Hematopoietic multipotent progenitor cell treated with erythropoietin and hydrocortisone succinate and interleukin-3 and kit ligand, for 17 days (in vitro differentiated cells): ENCODE results near the gene KLK13.

Source experiments
- DNase-seq: peaks from one replicate; pipeline ENCODE4 v3.0.0-alpha.2; 2015; ENCODE audit warnings: low spot score

KLK13 gene

DNA sequence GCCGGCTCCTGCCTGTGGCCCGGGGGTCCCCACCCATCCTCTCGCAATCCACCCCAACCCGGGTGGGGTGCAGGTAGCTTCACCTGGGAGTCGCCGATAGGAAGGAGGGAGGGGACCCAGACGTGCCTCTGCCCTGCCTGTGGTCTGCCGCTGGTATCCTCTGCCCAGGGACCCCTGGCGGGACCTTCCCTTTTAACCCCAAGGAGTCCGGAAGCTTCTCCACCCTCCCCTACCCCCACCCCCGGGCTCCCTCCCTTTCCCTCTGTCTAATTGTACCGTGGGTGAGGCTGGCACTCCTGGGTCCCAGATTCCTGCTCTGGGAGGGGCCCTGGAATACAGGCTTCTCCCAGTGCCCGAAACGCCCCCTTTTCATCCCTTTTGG lies 45.4 kb downstream of the KLK13 start, which contains the start of gene KLK10:
KLK10 (minus strand) TSS at position 166 of the 382 bp plus-strand sequence. CDS start 579 bp downstream, outside the sequence.
- no peak for DNase-seq

DNA sequence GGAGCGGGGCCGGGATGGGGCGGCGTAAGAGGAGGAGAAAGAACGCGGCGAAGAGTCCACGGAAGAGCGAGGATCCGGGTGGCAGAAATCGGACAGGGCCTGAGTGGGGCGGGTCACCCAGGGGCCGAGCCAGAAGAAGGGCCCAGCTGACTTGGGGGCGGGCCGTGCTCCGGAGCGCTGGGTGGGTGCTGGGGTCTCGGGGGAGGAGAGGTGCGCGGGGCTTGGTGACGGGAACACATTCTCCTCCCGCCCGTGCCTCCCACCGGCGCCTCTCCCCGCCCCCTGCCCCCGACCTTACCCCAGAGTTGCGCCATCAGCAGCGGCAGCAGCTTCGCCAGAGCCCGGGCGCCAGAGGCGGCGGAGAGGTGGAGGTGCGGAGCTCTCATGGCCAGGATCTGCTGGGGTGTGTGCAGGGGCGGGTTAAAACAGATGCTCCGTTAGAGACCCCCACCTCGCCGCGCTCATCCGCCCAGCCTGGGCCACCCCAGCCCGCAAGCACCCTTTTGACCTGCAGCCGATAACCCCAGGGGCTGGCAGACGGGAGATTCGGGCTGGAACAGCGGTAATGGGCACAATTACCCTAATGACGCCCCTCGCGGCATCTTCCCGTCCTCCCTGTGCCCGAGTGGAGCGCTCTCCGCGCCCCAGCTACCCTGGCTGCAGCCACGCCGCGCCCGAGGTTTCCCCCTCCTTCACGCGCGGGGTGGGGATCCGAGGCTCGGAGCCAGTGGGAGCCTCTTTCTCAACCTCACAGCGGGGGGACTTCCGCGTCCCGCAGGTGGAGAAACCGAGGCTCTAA lies 45.9 kb downstream of the KLK13 start:
- no peak for DNase-seq

DNA sequence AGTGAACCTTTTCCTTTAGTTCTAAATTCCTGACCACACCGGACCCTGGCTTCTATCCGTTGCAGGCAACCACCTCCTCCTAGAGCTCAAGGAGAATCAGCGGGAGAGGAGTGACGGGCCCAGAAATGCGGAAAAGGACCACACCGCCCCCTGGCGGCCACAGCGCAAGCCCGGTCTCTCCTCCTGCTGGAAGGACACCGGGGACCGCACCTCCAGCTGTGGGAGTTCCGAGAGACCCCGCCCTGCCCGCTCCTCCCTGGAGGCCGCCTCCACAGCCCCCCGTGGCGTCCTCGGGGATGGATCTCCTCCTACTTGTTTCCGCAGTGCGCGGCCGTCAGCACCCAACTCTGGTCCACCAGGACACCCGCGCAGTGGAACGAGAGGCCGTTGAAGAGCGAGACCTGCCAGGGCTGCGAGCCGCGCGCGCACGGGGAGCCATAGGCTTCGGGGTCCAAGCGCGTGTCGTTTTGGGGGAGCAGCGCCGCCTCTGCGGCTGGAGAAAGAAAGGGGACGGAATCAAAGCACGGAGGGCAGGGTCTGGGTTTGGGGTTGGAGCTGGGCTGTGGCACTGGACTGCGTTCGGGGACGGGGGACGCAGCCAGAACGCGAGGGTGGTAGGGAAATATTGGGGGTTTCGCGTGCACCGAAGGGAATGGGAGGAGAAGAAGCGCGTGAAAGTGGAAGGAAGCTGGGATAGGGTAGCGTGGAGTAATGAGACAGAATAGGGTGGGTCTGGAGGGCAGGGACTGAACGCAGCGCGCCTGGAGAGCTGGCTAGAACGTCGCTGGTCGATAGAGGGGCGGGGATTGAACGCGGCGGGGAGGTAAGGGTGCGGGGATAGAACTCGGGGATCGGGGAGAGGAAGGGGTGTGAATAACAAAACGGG lies 47.9 kb downstream of the KLK13 start:
- DNase-seq: peak; percentile 43

DNA sequence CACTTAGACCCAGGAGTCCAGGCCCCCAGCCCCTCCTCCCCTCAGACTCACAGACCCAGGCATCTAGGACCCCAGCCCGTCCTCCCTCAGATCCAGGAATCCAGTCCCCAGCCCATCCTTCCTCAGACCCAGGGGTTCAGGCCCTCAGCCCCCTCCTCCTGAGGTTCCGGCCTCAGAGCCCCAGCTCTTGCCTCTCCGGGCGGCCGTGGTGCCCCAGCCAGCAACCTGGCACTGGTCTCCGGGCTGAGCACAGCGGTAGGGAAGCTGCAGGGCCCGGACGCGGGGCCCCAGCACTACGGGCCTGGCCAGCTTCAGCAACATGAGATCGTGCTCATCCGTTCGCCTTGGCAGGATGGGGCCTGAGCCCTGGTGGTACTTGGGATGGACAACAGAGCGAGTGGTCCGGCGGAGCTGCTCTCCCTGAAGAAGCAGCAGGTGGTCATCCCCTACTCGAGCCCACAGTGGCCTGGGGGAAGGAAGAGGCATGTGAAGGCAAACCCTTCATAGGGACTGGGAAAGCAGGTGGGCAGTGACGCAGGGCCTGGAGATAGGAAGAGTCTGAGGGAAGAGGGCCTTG lies 49.1 kb downstream of the KLK13 start:
- DNase-seq: no peak

DNA sequence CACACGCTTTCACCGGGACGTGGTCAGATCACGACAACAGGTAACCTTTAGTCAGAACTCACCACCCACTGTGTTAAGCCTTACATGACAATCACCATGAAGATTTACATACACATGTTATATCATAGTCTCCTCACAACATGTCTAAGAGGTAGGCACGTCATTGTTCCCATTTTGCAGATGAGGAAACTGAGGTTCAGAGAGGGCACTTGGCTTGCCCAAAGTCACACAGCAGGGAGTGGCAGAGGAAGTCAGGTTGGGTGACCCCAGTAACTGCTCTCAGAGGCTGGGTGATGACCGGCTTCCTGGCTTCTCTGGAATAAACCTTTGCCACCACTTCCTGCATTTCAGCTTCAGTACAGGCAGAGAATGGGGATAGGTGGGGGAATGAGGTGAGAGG lies 50.6 kb downstream of the KLK13 start:
- no peak for DNase-seq

DNA sequence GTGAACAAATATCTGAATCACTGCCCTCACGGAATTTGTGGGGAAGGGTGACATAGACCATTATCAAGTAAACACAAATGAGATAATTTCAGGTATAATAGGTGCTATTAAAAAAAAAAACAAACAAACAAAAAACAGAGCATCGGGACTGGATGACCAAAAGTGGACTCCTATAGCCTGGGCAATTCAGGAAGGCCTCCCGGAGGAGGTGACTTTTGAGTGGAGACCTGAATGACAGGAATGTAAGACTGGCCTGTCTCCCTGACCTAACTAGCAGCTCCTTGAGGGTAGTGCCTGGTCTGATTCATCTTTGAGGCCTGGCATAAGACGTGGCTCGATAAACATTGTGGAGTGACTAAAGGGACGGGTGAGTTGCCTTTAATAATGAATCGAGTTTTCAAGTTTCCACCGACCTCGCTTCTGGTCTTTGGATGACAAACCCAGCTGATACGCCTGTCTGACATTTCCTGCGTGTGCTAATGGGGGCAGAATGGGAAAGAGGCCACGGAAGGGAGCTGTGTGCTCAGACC lies 52.2 kb downstream of the KLK13 start:
- DNase-seq: no peak

DNA sequence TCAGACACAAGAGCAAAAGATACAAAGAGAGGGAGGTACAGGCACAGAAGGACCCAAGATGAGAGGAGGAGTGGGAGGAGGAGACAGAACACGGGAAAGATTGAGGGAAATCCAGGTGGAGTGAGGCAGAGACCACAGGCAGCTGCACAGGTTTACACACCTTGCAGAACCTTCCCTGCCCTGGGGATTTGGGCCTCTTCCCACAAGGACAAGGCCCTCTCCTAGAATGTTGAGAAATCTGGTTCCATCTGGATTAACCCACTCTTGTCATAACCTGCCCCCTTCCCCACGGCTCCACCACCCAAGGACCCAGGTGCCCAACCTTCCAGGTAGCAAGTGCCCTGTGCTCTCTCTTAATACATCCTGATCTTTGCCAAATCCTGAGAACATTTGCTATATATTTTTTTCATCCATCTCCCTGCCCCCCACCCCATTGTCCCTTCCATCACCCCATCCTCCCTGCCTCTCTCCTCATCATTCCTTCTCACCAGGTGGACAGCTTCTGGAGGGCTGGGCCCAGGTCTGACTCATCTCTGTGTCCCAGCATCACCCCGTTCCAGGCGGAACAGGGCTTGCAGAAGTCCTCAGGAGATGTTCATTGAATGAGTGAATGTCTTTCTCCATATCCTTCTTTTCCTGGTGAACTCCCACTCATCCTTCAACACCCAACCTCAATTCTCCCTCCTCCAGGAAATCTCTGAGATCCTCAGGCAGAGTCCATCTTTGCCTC lies 54.7 kb downstream of the KLK13 start:
- DNase-seq: no peak

DNA sequence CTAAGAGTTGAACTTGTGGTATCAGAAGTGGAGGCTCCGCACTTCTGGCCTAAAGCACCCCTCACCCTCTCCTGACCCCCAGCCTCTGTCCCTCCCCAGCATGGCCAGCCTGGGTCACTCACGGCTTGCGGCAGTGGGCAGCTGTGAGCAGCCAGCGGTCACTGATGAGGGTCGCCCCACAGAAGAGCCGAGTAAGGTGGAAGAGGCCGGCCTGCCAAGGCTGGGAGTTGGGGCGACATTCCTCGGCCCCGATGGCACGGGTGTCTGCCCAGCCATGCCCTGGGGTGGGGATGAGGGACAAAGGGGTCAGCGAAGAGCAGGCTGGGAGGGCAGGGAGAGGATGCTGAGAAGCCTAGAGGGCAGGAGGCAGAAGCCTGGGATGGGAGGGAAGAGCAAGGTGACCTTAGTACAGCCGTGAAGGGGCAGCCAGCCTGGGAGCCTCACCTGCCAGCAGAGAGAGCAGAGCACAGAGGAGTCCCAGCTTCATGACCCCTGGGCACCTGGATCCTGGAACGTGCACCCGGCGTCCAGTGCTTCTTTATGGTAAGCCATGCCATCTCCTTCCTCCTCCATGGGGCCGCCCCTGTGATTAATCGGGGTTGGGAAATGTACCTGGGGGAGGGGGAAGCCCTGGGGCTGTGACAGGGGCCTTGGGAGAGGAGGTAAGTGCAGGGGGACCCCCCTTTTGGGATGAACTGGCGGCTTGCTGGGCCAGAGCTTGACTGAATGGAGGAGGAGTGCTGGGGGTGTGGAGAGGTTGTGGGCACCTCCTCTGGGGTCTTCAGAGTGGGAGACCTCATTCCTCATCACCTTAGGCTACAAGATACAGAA lies 55.6 kb downstream of the KLK13 start:
- DNase-seq: no peak

DNA sequence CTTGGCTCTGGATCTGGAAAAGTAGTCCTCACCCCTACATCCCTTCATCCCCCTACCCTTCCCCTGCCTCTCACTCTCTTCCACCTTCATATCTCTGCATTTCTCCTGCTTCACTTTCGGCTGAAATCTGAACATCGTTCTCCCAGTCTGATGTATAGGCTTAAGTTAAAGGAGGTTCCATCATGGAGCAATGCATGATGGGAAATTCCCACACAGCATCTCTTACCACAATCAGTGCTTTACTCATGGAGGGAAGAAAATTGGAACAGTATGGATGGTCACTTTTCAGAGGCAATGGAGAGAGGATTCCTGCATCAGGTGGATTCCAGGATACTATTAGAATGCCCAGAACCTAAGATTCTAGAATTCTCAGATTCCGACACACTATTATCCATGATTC lies 57.4 kb downstream of the KLK13 start:
- no peak for DNase-seq

DNA sequence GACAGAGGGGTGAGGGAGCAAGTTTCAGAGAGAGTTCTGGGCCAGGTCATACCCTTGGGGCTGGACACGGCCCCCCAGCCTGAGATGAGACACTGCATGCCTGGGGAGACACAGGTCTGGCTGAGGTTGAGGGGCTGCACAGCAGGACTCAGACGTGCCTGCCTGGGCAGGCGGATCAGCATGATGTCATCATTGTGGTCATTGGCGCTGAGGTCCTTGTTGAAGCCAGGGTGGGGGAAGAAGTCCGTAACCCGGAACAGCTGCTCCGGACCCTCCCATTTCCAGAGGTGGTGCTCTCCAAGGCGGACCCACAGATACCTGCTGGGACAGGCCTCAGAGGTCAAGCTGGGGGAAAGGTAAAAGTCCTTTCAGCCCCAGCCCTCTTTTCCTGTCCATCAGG lies 58.5 kb downstream of the KLK13 start:
- no peak for DNase-seq
